Glutamatergic neuron (in vitro differentiated cells): ENCODE data around the gene CDC73. TPM values are rescaled to one million over a fixed set of nuclear protein-coding genes. Genes with fewer than 3 reads are reported as not detected.

Experiments used
- DNase-seq: peaks from one replicate; pipeline ENCODE4 v3.0.0; 2022
- H3K27ac Mint-ChIP-seq: one replicate; pipeline ENCODE4 v1.8.0; 2020; ENCODE audit warnings: mild to moderate bottlenecking, mixed read lengths, inconsistent platforms; ENCODE audit not compliant: unreplicated experiment
- H3K27me3 Mint-ChIP-seq: one replicate; pipeline ENCODE4 v1.8.0; 2020; ENCODE audit warnings: mild to moderate bottlenecking, moderate library complexity, mixed read lengths, inconsistent platforms; ENCODE audit not compliant: unreplicated experiment
- H3K36me3 Mint-ChIP-seq: one replicate; pipeline ENCODE4 v1.8.0; 2020; ENCODE audit warnings: mild to moderate bottlenecking, mixed read lengths, inconsistent platforms; ENCODE audit not compliant: unreplicated experiment
- H3K4me1 Mint-ChIP-seq: one replicate; pipeline ENCODE4 v1.8.0; 2020; ENCODE audit warnings: mild to moderate bottlenecking, low read depth, mixed read lengths, inconsistent platforms; ENCODE audit not compliant: unreplicated experiment
- H3K4me3 Mint-ChIP-seq: one replicate; pipeline ENCODE4 v1.8.0; 2020; ENCODE audit warnings: mild to moderate bottlenecking, mixed read lengths, inconsistent platforms; ENCODE audit not compliant: unreplicated experiment
- H3K9me3 Mint-ChIP-seq: one replicate; pipeline ENCODE4 v1.8.0; 2020; ENCODE audit warnings: mild to moderate bottlenecking, moderate library complexity, mixed read lengths, inconsistent platforms; ENCODE audit not compliant: unreplicated experiment
- total RNA-seq: library from RNA; stranded (reverse); fragmentation: NEBNext Ultra II Directional; extraction: Animal tissue kit (Norgen Biotek cat#: 25700); gene quantifications from one replicate; pipeline ENCODE4 v1.2.1, GENCODE V29; 2021; ENCODE audit not compliant: unreplicated experiment
- TF ChIP-seq, protein P1 (sequence below): fragments of 200-600 bp; sonication (generic); IDR thresholded peaks from one replicate; pipeline ENCODE4 v1.5.0; 2021; ENCODE audit not compliant: partially characterized antibody, unreplicated experiment

Gene CDC73
- total RNA-seq, 1 donor from 2014 or later = 40.0 TPM

- Mint-ChIP-seq H3K4me1 (no peaks in the 10 kb centered on the region), H3K9me3 (no peaks in the 10 kb centered on the region), H3K36me3 (no peaks in the 10 kb centered on the region), H3K4me3 (no peak overlapping the region), H3K27ac (no peak overlapping the region), H3K27me3 (no peaks in the 10 kb centered on the region)
- DNase-seq = no peak
- TF ChIP-seq, protein P1, sequence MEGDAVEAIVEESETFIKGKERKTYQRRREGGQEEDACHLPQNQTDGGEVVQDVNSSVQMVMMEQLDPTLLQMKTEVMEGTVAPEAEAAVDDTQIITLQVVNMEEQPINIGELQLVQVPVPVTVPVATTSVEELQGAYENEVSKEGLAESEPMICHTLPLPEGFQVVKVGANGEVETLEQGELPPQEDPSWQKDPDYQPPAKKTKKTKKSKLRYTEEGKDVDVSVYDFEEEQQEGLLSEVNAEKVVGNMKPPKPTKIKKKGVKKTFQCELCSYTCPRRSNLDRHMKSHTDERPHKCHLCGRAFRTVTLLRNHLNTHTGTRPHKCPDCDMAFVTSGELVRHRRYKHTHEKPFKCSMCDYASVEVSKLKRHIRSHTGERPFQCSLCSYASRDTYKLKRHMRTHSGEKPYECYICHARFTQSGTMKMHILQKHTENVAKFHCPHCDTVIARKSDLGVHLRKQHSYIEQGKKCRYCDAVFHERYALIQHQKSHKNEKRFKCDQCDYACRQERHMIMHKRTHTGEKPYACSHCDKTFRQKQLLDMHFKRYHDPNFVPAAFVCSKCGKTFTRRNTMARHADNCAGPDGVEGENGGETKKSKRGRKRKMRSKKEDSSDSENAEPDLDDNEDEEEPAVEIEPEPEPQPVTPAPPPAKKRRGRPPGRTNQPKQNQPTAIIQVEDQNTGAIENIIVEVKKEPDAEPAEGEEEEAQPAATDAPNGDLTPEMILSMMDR = no peak
Measured at GRCh38 chr1:193131266-193131860, 9.5 kb downstream of the CDC73 start.

- Mint-ChIP-seq H3K4me3 (no peak overlapping the region), H3K27me3 (no peaks in the 10 kb centered on the region), H3K36me3 (no peaks in the 10 kb centered on the region), H3K4me1 (peaks cover 3% of the 10 kb centered on the region), H3K27ac (no peak overlapping the region), H3K9me3 (no peaks in the 10 kb centered on the region)
- TF ChIP-seq, protein P1 = no peak
- no peak for DNase-seq
Measured at GRCh38 chr1:193140254-193140653, 18.4 kb downstream of the CDC73 start.

DNA sequence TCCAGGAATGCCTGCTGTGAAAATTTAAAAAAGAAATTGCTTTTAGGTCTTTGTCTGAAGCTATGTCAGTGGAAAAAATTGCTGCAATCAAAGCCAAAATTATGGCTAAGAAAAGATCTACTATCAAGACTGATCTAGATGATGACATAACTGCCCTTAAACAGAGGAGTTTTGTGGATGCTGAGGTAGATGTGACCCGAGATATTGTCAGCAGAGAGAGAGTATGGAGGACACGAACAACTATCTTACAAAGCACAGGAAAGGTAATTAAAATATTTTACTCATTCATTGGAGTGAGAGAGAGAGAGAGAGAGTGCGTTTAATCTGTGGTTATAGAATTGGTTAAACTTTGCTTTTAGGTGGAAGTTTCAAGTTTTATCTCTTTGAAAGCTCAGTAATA lies 20.0 kb downstream of the CDC73 start:
- TF ChIP-seq, protein P1 = no peak
- H3K36me3 Mint-ChIP-seq = peaks cover 5% of the 10 kb centered on the region
- H3K27ac Mint-ChIP-seq = peak overlapping the region; percentile 44
- no peaks in the 10 kb centered on the region for H3K9me3 Mint-ChIP-seq
- peaks cover 3% of the 10 kb centered on the region for H3K4me1 Mint-ChIP-seq
- H3K4me3 Mint-ChIP-seq = no peak overlapping the region
- no peaks in the 10 kb centered on the region for H3K27me3 Mint-ChIP-seq
- no peak for DNase-seq

- Mint-ChIP-seq H3K27me3 (no peaks in the 10 kb centered on the region), H3K27ac (no peak overlapping the region), H3K4me1 (peaks cover 3% of the 10 kb centered on the region), H3K9me3 (no peaks in the 10 kb centered on the region), H3K36me3 (peaks cover 5% of the 10 kb centered on the region), H3K4me3 (no peak overlapping the region)
- TF ChIP-seq, protein P1 = no peak
- DNase-seq = no peak
Measured at GRCh38 chr1:193142409-193142808, 20.6 kb downstream of the CDC73 start.

GRCh38 chr1:193143285-193143684 lies 21.5 kb downstream of the CDC73 start:
- no peaks in the 10 kb centered on the region for H3K27me3 Mint-ChIP-seq
- TF ChIP-seq, protein P1 = no peak
- H3K4me1 Mint-ChIP-seq = no peaks in the 10 kb centered on the region
- H3K36me3 Mint-ChIP-seq = peaks cover 5% of the 10 kb centered on the region
- H3K4me3 Mint-ChIP-seq = no peak overlapping the region
- H3K9me3 Mint-ChIP-seq = no peaks in the 10 kb centered on the region
- DNase-seq = no peak
- no peak overlapping the region for H3K27ac Mint-ChIP-seq
